Adrenal gland (tissue), 12 donors: ENCODE data around the gene ZNF236. TPM values are rescaled to one million over a fixed set of nuclear protein-coding genes. Genes with fewer than 3 reads are reported as not detected.

Experiments
- DNase-seq, 7 donors: peaks; one replicate each; pipeline ENCODE4 v3.0.0-alpha.2; 2019 to 2020
- H3K27ac ChIP-seq, 5 donors: fragments of 200-600 bp; sonication (generic) in 4 of 5; 1 replicate in 3 of 5; 2 replicates in 2 of 5; pipeline versions ENCODE4 v1.5.1 to v1.8.0; 2016 to 2020; ENCODE audit warnings: mild to moderate bottlenecking in 1 of 5
- H3K27me3 ChIP-seq: fragments of 200-600 bp; 2 replicates; pipeline ENCODE4 v1.8.0; 2021
- H3K36me3 ChIP-seq, 2 donors: fragments of 200-600 bp; replicated peaks in 1 of 2; 1 replicate in 1 of 2; 2 replicates in 1 of 2; pipeline versions ENCODE4 v1.5.1 to v1.8.0; 2018 to 2022
- H3K4me1 ChIP-seq, 2 donors: fragments of 200-600 bp; replicated peaks in 1 of 2; 1 replicate in 1 of 2; 2 replicates in 1 of 2; pipeline versions ENCODE4 v1.5.1 to v1.8.0; 2018 to 2021
- H3K4me3 ChIP-seq, 4 donors: fragments of 200-600 bp; sonication (generic) in 3 of 4; one replicate each; pipeline ENCODE4 v1.5.1; 2016 to 2018
- H3K9me3 ChIP-seq, 3 donors: fragments of 200-600 bp; sonication (generic) in 1 of 3; replicated peaks in 1 of 3; 1 replicate in 2 of 3; 2 replicates in 1 of 3; pipeline versions ENCODE4 v1.5.1 to v1.8.0; 2016 to 2021
- CTCF ChIP-seq, 6 experiments: fragments of 450-650 bp in 4 of 6; fragments of 200-600 bp in 2 of 6; sonication (generic) in 1 of 6; IDR thresholded peaks; 1 replicate in 5 of 6; 2 replicates in 1 of 6; pipeline versions ENCODE4 v1.5.1 to v1.8.0; 2016 to 2021; ENCODE audit warnings: antibody characterized with exemption in 6 of 6, mild to moderate bottlenecking in 2 of 6, moderate library complexity in 1 of 6
- POLR2A ChIP-seq, 2 donors: fragments of 450-650 bp; IDR thresholded peaks; one replicate each; pipeline ENCODE4 v1.6.1; 2017; ENCODE audit warnings: antibody characterized with exemption in 2 of 2, mild to moderate bottlenecking in 2 of 2, moderate library complexity in 1 of 2
- WGBS, 4 donors: extraction: QIAGEN DNeasy Blood & Tissue Kit in 2 of 4; methylation state at CpG; one replicate each; pipeline versions ENCODE4 v1.1.5 to v1.1.7; 2013 to 2017; 5-methylcytosine and 5-hydroxymethylcytosine counted together
- intact Hi-C, 2 donors: fragments of 100-400 bp; cut with DNase I; formaldehyde crosslinking; loops; one replicate each; pipeline versions ENCODE4 v1.14.1 to v1.15.0; 2022 to 2023
- polyA plus RNA-seq, 3 donors: library from polyadenylated mRNA; stranded (reverse); fragments of 200-250 nt in 2 of 3; fragments of 350-450 nt in 1 of 3; fragmentation: Illumina TruSeq in 1 of 3; extraction: RNeasy Lipid Tissue Mini Kit (QIAGEN cat#74804) in 1 of 3; gene quantifications; one replicate each; pipeline ENCODE4 v1.2.3, GENCODE V29; 2013 to 2014
- total RNA-seq, 9 donors: library from RNA; depleted of rRNA in 4 of 9; stranded (reverse); fragments of >200 nt in 4 of 9; fragments of 120-200 nt in 1 of 9; fragmentation: NEBNext Ultra II Directional in 1 of 9; extraction: Animal tissue kit (Norgen Biotek cat#: 25700) in 1 of 9; gene quantifications; one replicate each; pipeline versions ENCODE4 v1.1.0 to v1.2.4, GENCODE V29; 2013 to 2023
- donor health status: healthy with polysubstance abuse.
- donor health status: Bipolar disorder and iron deficiency.
- donor health status: DM: yes; HTN: yes; CAD: no.
- donor health status: DM: no; HTN: no; CAD: no.
- donor health status: DM: no; HTN: no; CAD: no.
- donor health status: DM: yes; HTN: yes; CAD: no.

The ZNF236 gene
- total and polyA plus RNA-seq, 12 donors, result 2.7 to 35.2 (median 8.1) TPM

GRCh38 chr18:76967721-76968472, 145.5 kb downstream of the ZNF236 start:
- H3K4me3 ChIP-seq, result no peak overlapping the region
- H3K36me3 ChIP-seq, result no peaks in the 10 kb centered on the region
- no peaks in the 10 kb centered on the region for H3K9me3 ChIP-seq
- 65 to 76% (median 69%) methylated on average over 17 of the region's 17 CpGs for WGBS, 4 donors
- no peaks in the 10 kb centered on the region for H3K27me3 ChIP-seq
- no peak for DNase-seq
- H3K27ac ChIP-seq, result no peak overlapping the region
- no peaks in the 10 kb centered on the region for H3K4me1 ChIP-seq
- intact Hi-C loops, result no loop called here
- TF ChIP-seq CTCF (IDR thresholded peaks at IDR 0.05) (no peak), POLR2A (IDR thresholded peaks at IDR 0.05) (no peak)

- no peaks in the 10 kb centered on the region for H3K4me1 ChIP-seq
- DNase-seq, result no peak
- H3K36me3 ChIP-seq, result no peaks in the 10 kb centered on the region
- no peaks in the 10 kb centered on the region for H3K27me3 ChIP-seq
- no peak overlapping the region for H3K27ac ChIP-seq
- H3K9me3 ChIP-seq, result no peaks in the 10 kb centered on the region
- H3K4me3 ChIP-seq, result no peak overlapping the region
- intact Hi-C loops, result no loop called here
- WGBS, 4 donors, result 79 to 90% (median 87%) methylated on average over 11 of the region's 11 CpGs
- TF ChIP-seq CTCF (IDR thresholded peaks at IDR 0.05) (no peak), POLR2A (IDR thresholded peaks at IDR 0.05) (no peak)
These were observed 148.6 kb downstream of the ZNF236 start for GRCh38 chr18:76970770-76971559.

- no peaks in the 10 kb centered on the region for H3K27me3 ChIP-seq
- intact Hi-C loops, result no loop called here
- H3K27ac ChIP-seq, result no peak overlapping the region
- no peaks in the 10 kb centered on the region for H3K36me3 ChIP-seq
- 90 to 93% (median 92%) methylated on average over 6 of the region's 6 CpGs for WGBS, 4 donors
- no peaks in the 10 kb centered on the region for H3K9me3 ChIP-seq
- H3K4me1 ChIP-seq, result no peaks in the 10 kb centered on the region
- no peak for TF ChIP-seq CTCF (IDR thresholded peaks at IDR 0.05)
- TF ChIP-seq POLR2A (IDR thresholded peaks at IDR 0.05), result no peak
- no peak for DNase-seq
- H3K4me3 ChIP-seq, result no peak overlapping the region
These were observed 149.9 kb downstream of the ZNF236 start for GRCh38 chr18:76972241-76972640.

- no peak overlapping the region for H3K4me3 ChIP-seq
- H3K4me1 ChIP-seq, result no peaks in the 10 kb centered on the region
- no peak overlapping the region for H3K27ac ChIP-seq
- no peaks in the 10 kb centered on the region for H3K36me3 ChIP-seq
- no peak for DNase-seq
- WGBS, 4 donors, result 76 to 86% (median 79%) methylated on average over 13 of the region's 13 CpGs
- no peaks in the 10 kb centered on the region for H3K27me3 ChIP-seq
- TF ChIP-seq CTCF (IDR thresholded peaks at IDR 0.05) (no peak), POLR2A (IDR thresholded peaks at IDR 0.05) (no peak)
- no peaks in the 10 kb centered on the region for H3K9me3 ChIP-seq
- intact Hi-C loops, result no loop called here
These were observed 150.6 kb downstream of the ZNF236 start for GRCh38 chr18:76972846-76973519.
